HEK293 (cell line): ENCODE data around the gene CACNA2D1.

Source experiments
- CTCF ChIA-PET: fragments of 350-600 bp; formaldehyde crosslinking; extraction: SDS; loops from one replicate; lab custom pipeline; 2021; ENCODE audit warnings: antibody characterized with exemption; lab: Yijun Ruan, JAX
- POLR2A ChIA-PET: fragments of 300-600 bp; formaldehyde crosslinking; extraction: SDS; loops from one replicate; lab custom pipeline; 2020; ENCODE audit warnings: antibody characterized with exemption, inconsistent platforms; lab: Yijun Ruan, JAX
- H3K27ac ChIP-seq: fragments of 200-500 bp; sonication (Bioruptor generic); 2 replicates; pipeline ENCODE4 v1.5.1; 2014; ENCODE audit warnings: low read depth, low read length, control low read depth, inconsistent platforms; ENCODE audit errors: extremely low read depth
- H3K36me3 ChIP-seq, 2 experiments: fragments of 200-500 bp in 1 of 2; sonication (Bioruptor generic) in 1 of 2; 1 replicate in 1 of 2; 2 replicates in 1 of 2; pipeline ENCODE4 v1.5.1; 2014 to 2017; ENCODE audit warnings: inconsistent platforms in 2 of 2, low read length in 2 of 2; ENCODE audit not compliant: control insufficient read depth in 2 of 2, insufficient read depth in 1 of 2
- H3K4me1 ChIP-seq: fragments of 200-500 bp; sonication (Bioruptor generic); 2 replicates; pipeline ENCODE4 v1.5.1; 2014; ENCODE audit warnings: mild to moderate bottlenecking, low read length, inconsistent platforms; ENCODE audit not compliant: control insufficient read depth, insufficient read depth
- H3K4me3 ChIP-seq: 2 replicates; pipeline ENCODE4 v1.5.1; 2011; ENCODE audit warnings: low read depth, mild to moderate bottlenecking, control low read depth, low read length, moderate library complexity
- H3K9me3 ChIP-seq: fragments of 200-500 bp; sonication (Bioruptor generic); 2 replicates; pipeline ENCODE4 v1.5.1; 2014; ENCODE audit warnings: low read depth, low read length, inconsistent platforms; ENCODE audit not compliant: control insufficient read depth, insufficient read depth
- EGR2 ChIP-seq: fragments of 450-650 bp; formaldehyde crosslinking; IDR thresholded peaks from 2 replicates; pipeline ENCODE4 v1.5.1; 2016; ENCODE audit warnings: low read depth, missing biosample characterization, missing genetic modification characterization
- IKZF3 ChIP-seq: fragments of 450-650 bp; IDR thresholded peaks from 2 replicates; pipeline ENCODE4 v1.5.0; 2018; ENCODE audit warnings: missing biosample characterization, mild to moderate bottlenecking, missing genetic modification characterization, moderate library complexity
- RBAK ChIP-seq: fragments of 450-650 bp; formaldehyde crosslinking; IDR thresholded peaks from 2 replicates; pipeline ENCODE4 v1.5.1; 2016; ENCODE audit warnings: missing biosample characterization, missing genetic modification characterization
- SALL2 ChIP-seq: fragments of 450-650 bp; formaldehyde crosslinking; IDR thresholded peaks from 2 replicates; pipeline ENCODE4 v1.5.0; 2017; ENCODE audit warnings: missing biosample characterization, mild to moderate bottlenecking, missing genetic modification characterization, borderline replicate concordance
- SP7 ChIP-seq: fragments of 450-650 bp; formaldehyde crosslinking; IDR thresholded peaks from 2 replicates; pipeline ENCODE4 v1.5.1; 2016; ENCODE audit warnings: missing biosample characterization, missing genetic modification characterization
- ZBTB7A ChIP-seq: fragments of 450-650 bp; formaldehyde crosslinking; IDR thresholded peaks from 2 replicates; pipeline ENCODE4 v1.5.1; 2016; ENCODE audit warnings: low read depth, missing biosample characterization, missing genetic modification characterization
- ZNF114 ChIP-seq: fragments of 450-650 bp; formaldehyde crosslinking; IDR thresholded peaks from 2 replicates; pipeline ENCODE4 v1.5.0; 2017; ENCODE audit warnings: missing biosample characterization, missing genetic modification characterization
- ZNF16 ChIP-seq: fragments of 450-650 bp; formaldehyde crosslinking; IDR thresholded peaks from 2 replicates; pipeline ENCODE4 v1.5.1; 2016; ENCODE audit warnings: low read depth, missing biosample characterization, missing genetic modification characterization
- ZNF19 ChIP-seq: fragments of 450-650 bp; formaldehyde crosslinking; IDR thresholded peaks from 2 replicates; pipeline ENCODE4; 2016; ENCODE audit warnings: missing biosample characterization, missing genetic modification characterization, low read depth
- ZNF202 ChIP-seq: fragments of 450-650 bp; formaldehyde crosslinking; IDR thresholded peaks from 2 replicates; pipeline ENCODE4 v1.5.1; 2016; ENCODE audit warnings: missing biosample characterization, missing genetic modification characterization, borderline replicate concordance
- ZNF292 ChIP-seq: fragments of 450-650 bp; formaldehyde crosslinking; IDR thresholded peaks from 2 replicates; pipeline ENCODE4 v1.5.1; 2016; ENCODE audit warnings: low read depth, missing biosample characterization, missing genetic modification characterization, borderline replicate concordance
- ZNF335 ChIP-seq: fragments of 450-650 bp; formaldehyde crosslinking; conservative IDR thresholded peaks from 2 replicates; pipeline ENCODE4 v1.5.1; 2016; ENCODE audit warnings: missing biosample characterization, missing genetic modification characterization
- ZNF37A ChIP-seq: fragments of 450-650 bp; IDR thresholded peaks from 2 replicates; pipeline ENCODE4 v1.5.1; 2018; ENCODE audit warnings: missing biosample characterization, missing genetic modification characterization
- ZNF513 ChIP-seq: fragments of 450-650 bp; IDR thresholded peaks from 2 replicates; pipeline ENCODE4 v1.5.1; 2018; ENCODE audit warnings: missing biosample characterization, missing genetic modification characterization
- ZNF560 ChIP-seq: fragments of 450-650 bp; formaldehyde crosslinking; IDR thresholded peaks from 2 replicates; pipeline ENCODE4 v1.5.1; 2017; ENCODE audit warnings: missing biosample characterization, missing genetic modification characterization, borderline replicate concordance
- ZNF561 ChIP-seq: fragments of 450-650 bp; IDR thresholded peaks from 2 replicates; pipeline ENCODE4 v1.5.1; 2018; ENCODE audit warnings: missing biosample characterization, missing genetic modification characterization, borderline replicate concordance
- ZNF596 ChIP-seq: fragments of 450-650 bp; IDR thresholded peaks from 2 replicates; pipeline ENCODE4 v1.5.0; 2018; ENCODE audit warnings: missing biosample characterization, mild to moderate bottlenecking, missing genetic modification characterization, moderate library complexity
- ZNF621 ChIP-seq: fragments of 450-650 bp; formaldehyde crosslinking; IDR thresholded peaks from 2 replicates; pipeline ENCODE4 v1.5.1; 2017; ENCODE audit warnings: missing biosample characterization, missing genetic modification characterization
- ZNF626 ChIP-seq: fragments of 450-650 bp; sonication (Bioruptor Pico); formaldehyde crosslinking; IDR thresholded peaks from 2 replicates; pipeline ENCODE4 v1.5.1; 2018; ENCODE audit warnings: missing biosample characterization, missing genetic modification characterization, inconsistent platforms
- ZNF670 ChIP-seq: fragments of 450-650 bp; formaldehyde crosslinking; IDR thresholded peaks from 2 replicates; pipeline ENCODE4 v1.5.1; 2016; ENCODE audit warnings: missing biosample characterization, missing genetic modification characterization, low read depth
- TF ChIP-seq, protein P1 (sequence below): fragments of 450-650 bp; formaldehyde crosslinking; IDR thresholded peaks from 2 replicates; pipeline ENCODE4 v1.5.1; 2017; ENCODE audit warnings: missing biosample characterization, missing genetic modification characterization
- TF ChIP-seq, protein P2 (sequence below): sonication (generic); formaldehyde crosslinking; IDR thresholded peaks from 2 replicates; pipeline ENCODE4 v1.8.1; 2022; ENCODE audit warnings: mild to moderate bottlenecking, moderate library complexity, missing genetic modification reagents
- TF ChIP-seq, protein P3 (sequence below): fragments of 450-650 bp; formaldehyde crosslinking; IDR thresholded peaks from 2 replicates; pipeline ENCODE4 v1.5.1; 2016; ENCODE audit warnings: missing biosample characterization, missing genetic modification characterization

CACNA2D1 gene

DNA sequence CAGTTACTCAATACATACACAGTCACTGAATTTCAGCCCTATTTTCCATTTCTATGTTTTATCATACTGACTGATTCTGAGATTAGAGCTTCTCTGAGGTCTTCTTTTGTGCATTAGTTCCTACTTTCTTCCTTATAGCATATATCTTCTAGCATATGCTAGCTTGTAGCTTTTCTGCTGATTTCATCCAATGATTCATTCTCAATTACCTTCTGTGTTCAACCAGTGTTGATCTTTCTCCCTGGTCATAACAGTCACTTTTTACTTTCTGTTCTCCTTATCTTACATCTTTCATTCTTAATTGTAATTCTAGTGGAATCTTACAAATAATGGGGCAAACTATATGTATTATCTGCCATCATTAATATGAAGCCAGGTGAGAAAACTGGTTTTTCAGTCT, 514.2 kb downstream of the CACNA2D1 start:
- Histone ChIP-seq H3K27ac (no peak overlapping the region), H3K36me3 (no peaks in the 10 kb centered on the region), H3K9me3 (no peaks in the 10 kb centered on the region), H3K4me1 (peaks cover 5% of the 10 kb centered on the region), H3K4me3 (no peak overlapping the region)
- TF ChIP-seq ZNF335 (tag by site-specific recombination) (no peak), EGR2 (no peak), ZNF114 (no peak), ZNF292 (tag by site-specific recombination) (no peak), ZNF596 (tag by site-specific recombination) (no peak), ZNF626 (tag by site-specific recombination) (no peak), ZNF202 (tag by site-specific recombination) (no peak)
- TF ChIP-seq, protein P1, sequence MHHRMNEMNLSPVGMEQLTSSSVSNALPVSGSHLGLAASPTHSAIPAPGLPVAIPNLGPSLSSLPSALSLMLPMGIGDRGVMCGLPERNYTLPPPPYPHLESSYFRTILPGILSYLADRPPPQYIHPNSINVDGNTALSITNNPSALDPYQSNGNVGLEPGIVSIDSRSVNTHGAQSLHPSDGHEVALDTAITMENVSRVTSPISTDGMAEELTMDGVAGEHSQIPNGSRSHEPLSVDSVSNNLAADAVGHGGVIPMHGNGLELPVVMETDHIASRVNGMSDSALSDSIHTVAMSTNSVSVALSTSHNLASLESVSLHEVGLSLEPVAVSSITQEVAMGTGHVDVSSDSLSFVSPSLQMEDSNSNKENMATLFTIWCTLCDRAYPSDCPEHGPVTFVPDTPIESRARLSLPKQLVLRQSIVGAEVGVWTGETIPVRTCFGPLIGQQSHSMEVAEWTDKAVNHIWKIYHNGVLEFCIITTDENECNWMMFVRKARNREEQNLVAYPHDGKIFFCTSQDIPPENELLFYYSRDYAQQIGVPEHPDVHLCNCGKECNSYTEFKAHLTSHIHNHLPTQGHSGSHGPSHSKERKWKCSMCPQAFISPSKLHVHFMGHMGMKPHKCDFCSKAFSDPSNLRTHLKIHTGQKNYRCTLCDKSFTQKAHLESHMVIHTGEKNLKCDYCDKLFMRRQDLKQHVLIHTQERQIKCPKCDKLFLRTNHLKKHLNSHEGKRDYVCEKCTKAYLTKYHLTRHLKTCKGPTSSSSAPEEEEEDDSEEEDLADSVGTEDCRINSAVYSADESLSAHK (tag by site-specific recombination): no peak
- CTCF ChIA-PET: no interaction called here
- POLR2A ChIA-PET: no interaction called here

- Histone ChIP-seq H3K27ac (no peak overlapping the region), H3K4me1 (peaks cover 5% of the 10 kb centered on the region), H3K36me3 (no peaks in the 10 kb centered on the region), H3K4me3 (no peak overlapping the region), H3K9me3 (no peaks in the 10 kb centered on the region)
- ChIA-PET POLR2A (no interaction called here), CTCF (no interaction called here)
- TF ChIP-seq ZNF670 (tag by site-specific recombination): no peak
- no peak for TF ChIP-seq ZNF513 (tag by site-specific recombination)
- TF ChIP-seq ZNF37A: no peak
- TF ChIP-seq RBAK (tag by site-specific recombination): no peak
Observed at GRCh38 chr7:81926154-81926553, 517.4 kb downstream of the CACNA2D1 start.

GRCh38 chr7:81925530-81925929, 518.0 kb downstream of the CACNA2D1 start:
- Histone ChIP-seq H3K9me3 (no peaks in the 10 kb centered on the region), H3K27ac (no peak overlapping the region)
- TF ChIP-seq SP7 (tag by site-specific recombination) (peak; percentile 39; the same call in 1 of the 2 replicates), SALL2 (tag by site-specific recombination) (no peak)
- TF ChIP-seq, all 188 proteins: peak for 1
- Histone ChIP-seq H3K36me3 (no peaks in the 10 kb centered on the region), H3K4me1 (peaks cover 5% of the 10 kb centered on the region), H3K4me3 (no peak overlapping the region)
- POLR2A ChIA-PET: no interaction called here
- CTCF ChIA-PET: no interaction called here

- Histone ChIP-seq H3K36me3 (no peaks in the 10 kb centered on the region), H3K27ac (no peak overlapping the region), H3K9me3 (no peaks in the 10 kb centered on the region), H3K4me1 (peaks cover 5% of the 10 kb centered on the region), H3K4me3 (no peak overlapping the region)
- ChIA-PET POLR2A (no interaction called here), CTCF (no interaction called here)
- TF ChIP-seq IKZF3 (tag by site-specific recombination) (no peak), ZNF621 (tag by site-specific recombination) (no peak), ZBTB7A (tag by site-specific recombination) (no peak), ZNF561 (tag by site-specific recombination) (no peak), ZNF19 (no peak), ZNF560 (tag by site-specific recombination) (no peak), ZNF16 (tag by site-specific recombination) (no peak)
- TF ChIP-seq, protein P2, sequence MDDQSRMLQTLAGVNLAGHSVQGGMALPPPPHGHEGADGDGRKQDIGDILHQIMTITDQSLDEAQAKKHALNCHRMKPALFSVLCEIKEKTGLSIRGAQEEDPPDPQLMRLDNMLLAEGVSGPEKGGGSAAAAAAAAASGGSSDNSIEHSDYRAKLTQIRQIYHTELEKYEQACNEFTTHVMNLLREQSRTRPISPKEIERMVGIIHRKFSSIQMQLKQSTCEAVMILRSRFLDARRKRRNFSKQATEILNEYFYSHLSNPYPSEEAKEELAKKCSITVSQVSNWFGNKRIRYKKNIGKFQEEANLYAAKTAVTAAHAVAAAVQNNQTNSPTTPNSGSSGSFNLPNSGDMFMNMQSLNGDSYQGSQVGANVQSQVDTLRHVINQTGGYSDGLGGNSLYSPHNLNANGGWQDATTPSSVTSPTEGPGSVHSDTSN (CRISPR knock-in tag): no peak
- TF ChIP-seq, protein P3, sequence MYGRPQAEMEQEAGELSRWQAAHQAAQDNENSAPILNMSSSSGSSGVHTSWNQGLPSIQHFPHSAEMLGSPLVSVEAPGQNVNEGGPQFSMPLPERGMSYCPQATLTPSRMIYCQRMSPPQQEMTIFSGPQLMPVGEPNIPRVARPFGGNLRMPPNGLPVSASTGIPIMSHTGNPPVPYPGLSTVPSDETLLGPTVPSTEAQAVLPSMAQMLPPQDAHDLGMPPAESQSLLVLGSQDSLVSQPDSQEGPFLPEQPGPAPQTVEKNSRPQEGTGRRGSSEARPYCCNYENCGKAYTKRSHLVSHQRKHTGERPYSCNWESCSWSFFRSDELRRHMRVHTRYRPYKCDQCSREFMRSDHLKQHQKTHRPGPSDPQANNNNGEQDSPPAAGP (tag by site-specific recombination): no peak
Observed at GRCh38 chr7:81924494-81924893, 519.1 kb downstream of the CACNA2D1 start.
